ENCODE data around the gene TRPM2. TPM values are rescaled to one million over a fixed set of nuclear protein-coding genes. Genes with fewer than 3 reads are reported as not detected.

Gene TRPM2
- total RNA-seq, 2 experiments from 2014 or later, result 2.6 to 3.7 TPM

- ChIA-PET CTCF (interaction anchor here (1.4 kb wide), 1 partner anchor 21 kb away, joined by 3 read pairs; no protein-coding TSS in a partner anchor), POLR2A (interaction anchor here (1.5 kb wide), 1 partner anchor 26 kb away, joined by 3 read pairs; no protein-coding TSS in a partner anchor)
- Mint-ChIP-seq H3K4me1 (ENCODE audit: low read depth) (no peaks in the 10 kb centered on the region), H3K36me3 (ENCODE audit: low read depth) (no peaks in the 10 kb centered on the region), H3K4me3 (no peak overlapping the region), H3K27me3 (no peaks in the 10 kb centered on the region), H3K9me3 (peaks cover 9% of the 10 kb centered on the region), H3K27ac (no peak overlapping the region)
- peak; percentile 75 for ATAC-seq
- TF ChIP-seq CTCF (IDR thresholded peaks at IDR 0.05), result no peak
- intact Hi-C loops (cut with micrococcal nuclease), result no loop called here
- DNase-seq, result peak; percentile 67
These were observed 75.0 kb downstream of the TRPM2 start for GRCh38 chr21:44428281-44428960.

GRCh38 chr21:44429894-44430293 lies 76.5 kb downstream of the TRPM2 start:
- Mint-ChIP-seq H3K4me3 (no peak overlapping the region), H3K36me3 (ENCODE audit: low read depth) (no peaks in the 10 kb centered on the region), H3K27ac (no peak overlapping the region), H3K9me3 (peaks cover 9% of the 10 kb centered on the region), H3K27me3 (no peaks in the 10 kb centered on the region), H3K4me1 (ENCODE audit: low read depth) (no peaks in the 10 kb centered on the region)
- CTCF ChIA-PET, result interaction anchor here (0.9 kb wide), 1 partner anchor 22 kb away, joined by 3 read pairs; no protein-coding TSS in a partner anchor
- POLR2A ChIA-PET, result interaction anchor here (1.8 kb wide), 1 partner anchor 12 kb away, joined by 3 read pairs; no protein-coding TSS in a partner anchor
- no peak for DNase-seq
- TF ChIP-seq CTCF (IDR thresholded peaks at IDR 0.05), result no peak
- ATAC-seq, result no peak
- intact Hi-C loops (cut with micrococcal nuclease), result no loop called here

- H3K36me3 Mint-ChIP-seq (ENCODE audit: low read depth), result no peaks in the 10 kb centered on the region
- no peak overlapping the region for H3K4me3 Mint-ChIP-seq
- H3K27me3 Mint-ChIP-seq, result no peaks in the 10 kb centered on the region
- POLR2A ChIA-PET, result interaction anchor here (1.8 kb wide), 1 partner anchor 11 kb away, joined by 3 read pairs; no protein-coding TSS in a partner anchor
- intact Hi-C loops (cut with micrococcal nuclease), result no loop called here
- H3K4me1 Mint-ChIP-seq (ENCODE audit: low read depth), result no peaks in the 10 kb centered on the region
- H3K27ac Mint-ChIP-seq, result no peak overlapping the region
- TF ChIP-seq CTCF (IDR thresholded peaks at IDR 0.05), result no peak
- ATAC-seq, result no peak
- CTCF ChIA-PET, result no interaction called here
- DNase-seq, result no peak
- peaks cover 9% of the 10 kb centered on the region for H3K9me3 Mint-ChIP-seq
These were observed 77.9 kb downstream of the TRPM2 start for GRCh38 chr21:44431300-44431699.

GRCh38 chr21:44432841-44433790 lies 79.7 kb downstream of the TRPM2 start:
- H3K27ac Mint-ChIP-seq, result no peak overlapping the region
- ATAC-seq (no peak), DNase-seq (no peak)
- no peaks in the 10 kb centered on the region for H3K27me3 Mint-ChIP-seq
- ChIA-PET POLR2A (no interaction called here), CTCF (no interaction called here)
- no peak for TF ChIP-seq CTCF (IDR thresholded peaks at IDR 0.05)
- H3K9me3 Mint-ChIP-seq, result peaks cover 9% of the 10 kb centered on the region
- intact Hi-C loops (cut with micrococcal nuclease), result no loop called here
- H3K4me1 Mint-ChIP-seq (ENCODE audit: low read depth), result no peaks in the 10 kb centered on the region
- H3K4me3 Mint-ChIP-seq, result no peak overlapping the region
- no peaks in the 10 kb centered on the region for H3K36me3 Mint-ChIP-seq (ENCODE audit: low read depth)
